NCI-H1105 (cell line): ENCODE results near the gene MARCHF9.

Experiments
- DNase-seq: peaks from one replicate; lab custom pipeline; 2025; lab: John Stamatoyannopoulos, UW

MARCHF9 gene

DNA sequence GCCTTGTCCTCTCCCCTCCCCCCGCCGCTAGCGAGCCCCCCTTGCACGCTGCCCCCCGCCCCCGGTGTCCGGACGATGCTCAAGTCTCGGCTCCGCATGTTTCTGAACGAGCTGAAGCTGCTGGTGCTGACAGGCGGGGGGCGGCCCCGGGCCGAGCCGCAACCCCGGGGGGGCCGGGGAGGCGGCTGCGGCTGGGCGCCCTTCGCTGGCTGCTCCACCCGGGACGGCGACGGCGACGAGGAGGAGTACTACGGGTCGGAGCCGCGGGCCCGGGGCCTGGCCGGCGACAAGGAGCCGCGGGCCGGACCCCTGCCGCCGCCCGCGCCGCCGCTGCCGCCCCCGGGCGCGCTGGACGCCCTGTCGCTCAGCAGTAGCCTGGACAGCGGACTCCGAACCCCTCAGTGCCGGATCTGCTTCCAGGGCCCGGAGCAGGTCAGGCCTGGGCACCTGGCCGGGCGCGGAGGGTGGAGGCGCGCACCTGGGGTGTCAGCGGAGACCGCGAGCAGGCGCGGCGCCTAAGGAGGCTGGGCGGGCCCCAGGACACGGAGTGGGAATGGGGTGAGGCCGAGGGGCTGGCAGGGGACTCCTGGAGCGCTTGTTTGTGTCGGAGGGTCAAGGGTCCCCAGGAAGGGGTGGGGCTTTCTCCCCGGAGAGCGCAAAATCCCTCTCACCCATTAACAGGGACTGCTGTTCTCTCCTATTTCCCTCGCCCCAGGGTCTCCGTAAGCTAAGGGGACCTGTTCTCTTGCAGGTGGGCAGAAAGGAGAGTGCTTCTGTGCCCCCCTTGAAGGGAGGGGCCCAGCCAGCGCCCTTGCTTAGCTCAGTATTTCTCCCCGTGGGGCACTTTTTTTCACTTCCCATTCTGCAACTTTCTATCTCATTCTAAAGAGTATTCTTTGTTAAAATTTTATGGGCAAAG, 810 bp downstream of the MARCHF9 start:
- no peak for DNase-seq

DNA sequence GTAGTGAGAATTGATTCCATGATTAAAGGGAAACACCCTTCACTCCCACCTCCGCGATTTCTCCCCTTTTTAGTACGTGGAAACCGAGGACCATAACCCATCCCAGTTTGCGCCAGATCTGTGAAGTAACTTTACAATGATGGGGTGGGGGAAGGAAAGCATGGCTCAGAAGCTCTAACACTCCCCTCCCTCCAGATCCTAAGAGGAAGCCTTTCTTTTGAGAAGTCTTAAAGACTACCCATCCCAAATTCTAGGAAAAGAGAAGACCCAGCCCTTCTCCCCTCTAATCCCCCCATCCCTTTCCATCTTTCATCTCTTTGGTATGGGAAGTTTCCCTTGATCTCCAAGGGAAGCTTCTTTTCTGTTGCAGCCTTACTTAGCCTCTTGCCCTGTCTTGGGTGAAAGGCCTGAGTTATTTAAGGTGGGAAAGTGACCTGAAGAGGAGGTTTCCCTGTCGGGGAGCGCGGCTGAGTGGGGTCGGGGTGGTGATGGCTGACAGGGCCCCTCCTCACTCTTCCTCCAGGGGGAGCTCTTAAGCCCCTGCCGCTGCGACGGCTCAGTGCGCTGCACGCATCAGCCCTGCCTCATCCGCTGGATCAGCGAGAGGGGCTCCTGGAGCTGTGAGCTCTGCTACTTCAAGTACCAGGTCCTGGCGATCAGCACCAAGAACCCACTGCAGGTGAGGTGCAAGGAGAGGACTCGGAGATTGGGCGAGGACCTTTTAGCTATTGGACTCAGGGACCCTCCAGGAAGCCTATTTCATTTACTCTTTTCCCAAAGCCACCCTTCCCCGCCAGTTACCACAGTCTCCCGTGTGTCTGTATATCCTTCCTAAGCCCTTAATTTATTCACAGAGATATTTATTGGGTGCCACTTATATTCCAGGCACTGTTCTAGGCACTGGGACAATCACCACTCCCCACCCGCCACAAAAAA, 1.8 kb downstream of the MARCHF9 start:
- no peak for DNase-seq

DNA sequence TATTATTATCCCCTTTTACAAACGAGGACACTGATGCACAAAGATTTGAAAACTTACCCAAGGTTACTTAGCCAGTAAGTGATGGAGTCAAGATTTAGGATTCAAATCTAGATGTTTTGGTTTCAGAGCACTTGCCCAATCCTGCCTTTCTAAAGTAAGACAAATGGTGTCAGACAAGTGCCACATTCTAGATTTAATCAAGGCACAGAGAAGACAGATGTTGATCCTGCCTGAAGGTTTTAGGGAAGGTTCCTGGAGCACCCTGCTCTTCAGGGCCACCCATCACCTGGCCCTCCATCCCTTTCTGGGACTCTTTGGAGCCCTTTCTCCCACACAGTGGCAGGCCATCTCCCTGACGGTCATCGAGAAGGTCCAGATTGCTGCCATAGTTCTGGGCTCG, 2.9 kb downstream of the MARCHF9 start:
- DNase-seq: no peak

DNA sequence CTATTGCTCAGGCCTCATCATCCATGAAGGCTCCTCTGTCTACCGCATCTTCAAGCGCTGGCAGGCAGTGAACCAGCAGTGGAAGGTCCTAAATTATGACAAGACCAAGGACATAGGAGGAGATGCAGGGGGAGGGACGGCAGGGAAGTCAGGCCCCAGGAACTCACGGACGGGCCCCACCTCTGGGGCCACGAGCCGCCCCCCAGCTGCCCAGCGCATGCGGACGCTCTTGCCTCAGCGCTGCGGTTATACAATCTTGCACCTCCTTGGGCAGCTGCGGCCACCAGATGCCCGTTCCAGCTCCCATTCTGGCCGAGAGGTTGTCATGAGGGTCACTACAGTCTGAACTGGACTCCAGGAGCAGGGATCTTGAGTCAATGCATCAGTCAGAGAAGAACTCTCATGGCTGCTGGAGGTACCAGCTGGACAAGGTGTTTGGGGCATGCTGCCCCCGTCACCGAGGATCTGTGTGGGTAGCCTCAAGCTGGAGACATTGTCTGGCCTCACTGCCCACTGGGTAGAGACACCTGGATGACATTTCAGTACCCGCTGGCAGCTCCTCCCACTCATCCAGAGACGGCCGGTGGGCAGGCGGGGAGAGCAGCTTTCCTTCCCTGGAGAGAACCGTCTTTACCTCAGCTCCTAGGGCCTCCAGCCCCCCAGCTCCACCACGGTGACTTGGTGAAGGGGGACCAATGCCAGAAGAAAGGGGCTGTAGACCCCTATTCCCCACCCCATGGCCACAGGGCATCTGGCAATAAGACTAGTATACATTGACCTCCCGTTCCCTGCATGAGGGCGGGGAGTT, 3.9 kb downstream of the MARCHF9 start:
- no peak for DNase-seq

DNA sequence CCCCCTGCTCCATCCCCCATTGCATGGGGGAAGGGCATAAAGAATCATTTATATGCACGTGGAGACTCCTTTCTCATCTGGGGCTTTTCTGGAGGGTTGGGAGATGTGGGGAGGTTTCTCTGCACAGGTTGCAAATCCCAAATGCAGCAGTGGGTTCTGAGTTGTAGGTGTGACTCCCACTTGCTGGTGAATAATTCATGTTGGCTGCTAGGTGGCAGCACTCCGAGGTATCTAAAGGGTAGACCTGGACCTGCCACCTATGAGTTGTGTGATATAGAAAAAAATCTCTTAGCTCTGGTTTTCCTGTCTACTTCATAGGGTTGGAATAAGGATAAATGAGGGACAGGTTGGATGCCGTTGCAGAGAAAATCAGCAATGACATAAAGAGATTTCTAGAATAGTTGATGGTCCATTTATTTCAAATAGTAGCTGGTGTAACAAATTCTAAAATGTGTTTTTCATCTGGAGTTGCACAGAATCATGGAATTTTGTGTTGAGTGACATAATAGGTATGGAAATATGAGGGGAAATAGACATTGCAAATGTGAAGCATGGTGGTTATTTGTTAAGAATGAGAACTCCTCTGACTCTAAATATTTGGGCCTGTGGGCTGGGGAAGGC, 4.6 kb downstream of the MARCHF9 start:
- no peak for DNase-seq

DNA sequence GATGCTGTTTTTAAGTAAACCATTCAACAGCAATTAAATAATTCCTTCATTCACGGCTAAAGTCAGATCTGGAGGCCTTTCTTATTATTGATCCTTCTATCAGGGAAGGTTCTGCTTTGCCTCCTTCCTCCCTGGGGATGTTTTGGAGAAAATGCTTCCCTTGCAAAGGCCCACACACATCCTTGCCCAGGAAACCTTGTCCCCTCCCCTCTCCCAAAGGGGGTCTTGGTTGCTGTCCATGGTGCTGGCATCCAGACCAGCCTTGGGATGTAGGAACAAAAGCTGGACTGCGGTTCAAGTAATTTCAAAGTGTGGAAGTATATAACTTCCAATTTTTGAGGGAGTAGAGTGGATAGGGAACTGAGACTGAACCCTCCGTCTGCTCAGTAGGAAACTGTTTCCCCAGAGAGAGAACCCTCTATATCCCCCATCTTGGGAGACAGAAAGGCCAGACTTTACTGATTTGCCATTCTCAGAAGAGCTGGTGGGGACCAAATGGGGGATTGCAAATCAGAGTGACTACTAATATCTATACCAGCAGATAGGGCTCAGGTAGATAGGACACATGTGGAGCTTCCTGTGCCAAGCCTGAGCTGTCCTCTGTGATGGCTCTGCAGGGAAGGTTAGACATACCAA, 5.6 kb downstream of the MARCHF9 start:
- DNase-seq: no peak

DNA sequence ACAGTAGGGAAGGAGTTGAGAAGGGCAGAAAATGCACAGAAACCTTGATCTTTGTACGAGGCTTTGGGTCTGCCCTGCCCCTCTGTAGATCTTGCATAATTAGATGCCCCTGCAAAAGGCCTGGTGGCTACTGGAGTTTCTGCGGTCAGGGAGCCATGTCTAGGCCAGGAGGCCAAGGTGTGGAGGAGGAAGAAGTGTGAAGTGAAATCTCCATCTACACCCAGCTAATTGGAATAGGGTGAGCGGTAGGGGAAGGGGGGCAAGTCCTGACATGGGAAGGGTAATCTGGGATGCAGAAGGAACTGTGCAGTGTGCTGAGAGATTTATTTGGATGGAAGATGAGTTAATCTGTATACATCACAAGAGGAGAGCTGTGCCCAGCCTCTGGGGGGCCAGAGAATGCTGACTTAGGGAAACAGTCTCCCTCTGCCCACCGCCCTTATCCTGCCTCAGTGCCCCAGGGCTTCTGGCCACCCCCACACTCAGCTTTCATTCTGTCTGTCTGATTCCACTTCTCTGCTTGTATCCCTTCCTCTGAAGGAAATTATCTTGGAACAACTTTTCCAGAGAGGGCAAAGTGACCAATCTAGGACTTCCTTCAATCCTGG, 6.6 kb downstream of the MARCHF9 start:
- DNase-seq: no peak

DNA sequence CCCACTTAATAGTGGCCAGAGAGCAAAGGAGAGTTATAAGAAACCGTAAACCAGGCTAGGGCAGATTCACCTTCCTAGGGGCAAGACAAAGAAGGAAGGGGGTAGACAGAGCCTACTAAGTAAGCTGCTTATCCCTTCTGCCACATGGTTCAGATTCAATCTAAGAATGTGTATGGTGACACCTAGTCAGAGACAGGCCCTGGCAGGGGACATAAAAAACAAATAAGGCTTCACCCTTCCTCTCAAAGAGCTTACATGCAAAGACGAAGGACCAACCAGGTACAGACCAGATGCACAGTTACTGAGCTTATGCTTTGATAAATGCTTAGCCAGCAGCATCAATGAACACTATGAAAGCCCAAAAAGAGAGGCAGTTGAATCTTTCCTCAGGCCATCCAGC, 7.6 kb downstream of the MARCHF9 start:
- no peak for DNase-seq

DNA sequence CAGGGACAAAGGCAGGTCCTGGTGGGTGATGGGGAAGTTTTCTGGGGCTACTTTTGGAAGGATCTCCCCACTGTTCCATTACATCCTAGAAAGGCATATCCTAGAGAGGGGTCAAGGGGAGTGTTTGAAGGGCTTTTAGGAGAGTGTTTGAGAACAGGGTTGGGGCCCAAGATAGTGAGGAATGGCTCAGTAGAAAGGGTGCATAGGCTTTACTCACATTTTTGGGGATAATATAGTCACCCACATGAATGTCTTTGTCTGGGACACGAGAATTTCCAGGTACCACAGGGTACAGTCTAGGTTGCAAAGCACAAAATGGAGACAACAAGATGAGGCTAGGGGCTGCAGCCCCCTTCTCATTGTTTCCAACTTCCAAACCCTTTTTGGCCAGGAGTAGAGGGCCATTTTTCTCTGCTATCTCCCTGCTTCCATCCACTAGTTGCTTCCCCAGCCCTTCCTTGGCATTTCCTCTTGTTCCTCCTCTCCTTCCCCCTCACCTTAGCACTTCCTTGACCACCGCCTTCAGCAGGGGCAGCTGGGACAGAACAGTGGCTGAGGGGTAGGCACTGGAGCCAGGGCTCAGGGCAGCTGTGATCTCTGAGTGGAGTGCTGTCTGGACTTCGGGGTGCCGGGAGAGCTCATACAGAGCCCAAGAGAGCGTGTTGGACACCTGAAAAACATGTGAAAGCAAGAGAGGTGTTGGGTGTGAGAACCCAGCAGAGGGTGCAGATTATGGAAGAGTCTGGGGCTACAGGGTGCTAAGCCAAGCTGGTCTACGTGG, 9.2 kb downstream of the MARCHF9 start:
- DNase-seq: no peak

DNA sequence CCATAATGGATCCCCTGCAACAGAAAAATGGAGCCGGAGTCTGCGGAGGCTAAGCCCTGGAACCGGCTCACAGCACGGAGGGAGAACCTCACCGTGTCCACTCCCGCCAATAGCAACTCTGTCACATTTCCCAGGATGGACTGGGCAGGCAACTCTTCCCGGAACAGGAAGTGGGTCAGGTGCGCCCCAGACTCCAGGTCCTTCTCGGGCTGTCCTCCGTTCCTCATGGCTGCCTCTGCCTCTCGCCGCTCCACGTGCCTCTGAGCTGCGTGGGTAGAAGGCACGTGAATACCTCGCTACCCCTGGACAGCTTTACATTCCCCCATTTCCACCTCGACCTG, 9.7 kb downstream of the MARCHF9 start:
- DNase-seq: no peak

DNA sequence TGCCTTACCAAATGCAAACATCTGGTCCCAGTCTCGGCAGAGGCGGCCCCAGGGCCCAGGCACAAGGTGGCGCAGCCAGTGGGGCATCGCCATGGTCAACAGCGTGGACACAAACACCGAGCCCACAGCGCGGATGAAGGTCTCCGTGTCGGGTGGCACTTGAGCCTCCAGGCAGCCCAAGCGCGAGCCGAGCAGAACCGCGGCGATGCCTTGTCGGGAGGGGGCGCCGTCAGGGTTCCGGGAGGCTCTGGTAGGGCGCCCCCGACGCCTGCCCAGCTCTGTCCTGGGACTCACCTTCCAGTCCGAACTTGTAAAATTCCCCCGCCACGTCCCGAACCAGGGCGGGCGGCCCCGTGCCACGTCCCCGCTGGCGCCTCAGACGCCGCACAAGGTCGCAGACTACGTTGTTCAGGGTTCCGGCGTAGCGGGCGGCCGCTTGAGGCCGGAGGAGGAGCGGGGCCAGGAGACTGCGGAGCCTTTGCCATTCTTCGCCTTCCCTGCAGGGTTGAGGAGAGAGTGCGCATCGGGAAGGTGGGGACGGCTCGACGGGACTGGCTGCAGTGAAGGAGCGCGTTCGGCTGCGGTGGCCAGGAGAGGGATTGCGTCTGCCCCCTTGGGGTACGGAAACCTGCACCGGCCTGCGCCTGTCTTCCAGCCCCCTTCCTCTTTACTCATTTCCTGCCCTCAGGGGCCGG, 10.2 kb downstream of the MARCHF9 start:
- DNase-seq: no peak

DNA sequence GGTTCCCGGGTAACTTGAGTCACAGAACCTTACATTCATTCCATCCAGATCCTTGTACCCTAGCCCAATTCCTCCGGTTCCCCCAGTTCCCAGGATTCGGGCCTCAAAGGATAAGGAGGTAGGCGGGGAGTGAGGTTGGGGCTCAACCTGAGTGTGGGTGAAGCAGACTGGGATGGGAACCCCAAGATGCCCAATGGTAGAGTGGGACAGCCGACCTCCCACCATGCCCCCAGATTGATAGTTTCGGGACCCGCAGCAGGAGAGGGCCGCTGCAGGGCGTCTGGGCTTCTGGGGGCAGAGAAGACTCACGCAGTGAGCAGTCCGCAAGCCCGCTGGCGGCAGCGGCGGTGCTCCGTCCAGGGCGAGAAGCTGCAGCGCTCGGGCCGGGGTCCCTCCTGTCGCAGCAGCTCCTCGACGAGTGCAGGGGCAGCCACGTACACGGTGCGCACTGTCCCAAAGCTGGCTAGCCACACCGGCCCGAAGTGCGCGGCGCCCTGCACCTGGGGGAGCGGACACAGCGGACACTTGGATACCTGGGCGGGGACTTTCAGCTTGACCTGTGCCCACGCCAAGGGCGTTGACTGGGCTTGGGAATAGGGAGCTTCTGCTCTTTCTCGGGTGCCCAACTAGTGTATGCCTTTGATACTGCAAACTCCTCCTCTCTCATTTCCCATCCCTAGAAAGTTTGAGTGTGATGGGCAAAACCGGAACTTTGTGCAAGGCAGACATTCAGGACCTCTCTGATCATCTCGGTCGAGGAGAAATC, 11.0 kb downstream of the MARCHF9 start:
- no peak for DNase-seq

DNA sequence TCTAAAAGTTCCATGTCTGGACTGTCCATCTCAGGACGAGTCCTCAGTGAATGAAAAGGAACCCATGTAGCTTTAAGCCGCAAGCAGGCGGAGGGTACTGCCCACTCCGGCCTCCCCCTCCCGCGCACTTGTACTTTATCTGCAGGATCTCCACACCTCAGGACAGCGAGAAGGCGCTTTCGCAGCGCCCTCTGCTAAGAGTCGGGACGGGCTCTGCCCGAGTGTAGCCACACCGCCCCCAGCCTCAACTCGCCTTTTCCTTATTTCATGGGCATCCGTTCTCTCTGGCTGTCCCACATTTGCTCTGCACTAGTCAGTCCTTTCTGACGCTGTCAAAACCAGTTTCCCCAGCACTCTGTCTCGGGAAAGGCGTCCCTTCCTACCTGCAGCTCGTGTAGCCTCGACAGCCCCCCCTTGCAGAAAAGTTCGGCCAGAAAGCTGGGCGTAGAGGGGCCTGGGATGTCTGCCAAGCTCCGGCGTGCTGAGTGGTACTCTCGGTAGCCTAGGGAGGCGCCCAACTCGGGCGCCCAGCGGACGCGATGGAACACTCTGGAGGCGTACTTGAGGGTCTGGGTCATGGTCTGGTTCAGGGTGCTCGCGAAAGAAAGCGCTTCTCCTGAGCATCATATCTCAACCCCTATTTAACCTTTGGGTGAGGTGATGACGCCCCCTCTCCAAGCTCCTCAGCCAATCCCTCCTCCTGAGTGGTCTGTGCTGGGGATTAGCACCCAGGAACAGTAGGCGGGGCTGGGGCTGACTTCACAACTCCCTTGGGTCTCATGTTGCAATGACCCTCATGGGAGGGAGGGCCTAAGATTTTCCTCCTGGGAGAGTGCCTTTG, 11.8 kb downstream of the MARCHF9 start, which contains the start of gene CYP27B1:
Gene CYP27B1, minus strand, starts transcription at position 615 of the 841 bp plus-strand sequence. Its CDS starts 37 bp downstream, at position 578.
- DNase-seq: no peak

DNA sequence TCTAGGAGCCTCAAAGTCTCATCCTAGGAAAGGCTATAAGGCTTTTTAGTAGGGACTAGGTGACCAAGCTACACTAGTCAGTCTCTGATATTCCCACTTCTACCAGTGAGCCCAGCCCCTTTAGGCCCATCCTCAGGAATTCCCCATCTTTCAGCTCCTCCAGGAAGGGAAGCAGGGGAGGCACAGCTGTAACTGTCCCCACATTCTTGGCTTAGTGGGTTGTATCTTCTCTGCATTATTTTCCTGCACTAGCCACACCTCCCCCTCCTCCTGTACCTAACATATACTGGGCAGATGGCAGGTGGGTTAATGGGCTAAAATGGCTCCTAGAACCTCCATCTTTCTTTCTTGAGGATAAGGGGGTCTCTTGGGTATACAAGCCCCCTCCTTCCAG, 12.4 kb downstream of the MARCHF9 start:
- no peak for DNase-seq

DNA sequence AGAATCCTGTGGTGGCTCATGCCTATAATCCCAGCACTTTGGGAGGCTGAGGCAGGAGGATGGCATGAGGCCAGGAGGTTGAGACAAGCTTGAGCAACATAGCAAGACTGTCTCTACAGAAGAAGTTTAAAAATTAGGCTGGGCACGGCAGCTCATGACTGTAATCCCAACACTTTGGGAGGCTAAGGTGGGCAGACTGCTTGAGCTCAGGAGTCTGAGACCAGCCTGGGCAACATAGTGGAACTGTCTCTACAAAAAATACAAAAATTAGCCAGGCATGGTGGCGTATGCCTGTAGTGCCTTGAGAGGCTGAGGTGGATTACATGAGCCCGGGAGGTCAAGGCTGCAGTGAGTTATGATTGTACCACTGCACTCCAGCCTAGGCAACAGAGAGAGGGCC, 13.0 kb downstream of the MARCHF9 start:
- DNase-seq: no peak

DNA sequence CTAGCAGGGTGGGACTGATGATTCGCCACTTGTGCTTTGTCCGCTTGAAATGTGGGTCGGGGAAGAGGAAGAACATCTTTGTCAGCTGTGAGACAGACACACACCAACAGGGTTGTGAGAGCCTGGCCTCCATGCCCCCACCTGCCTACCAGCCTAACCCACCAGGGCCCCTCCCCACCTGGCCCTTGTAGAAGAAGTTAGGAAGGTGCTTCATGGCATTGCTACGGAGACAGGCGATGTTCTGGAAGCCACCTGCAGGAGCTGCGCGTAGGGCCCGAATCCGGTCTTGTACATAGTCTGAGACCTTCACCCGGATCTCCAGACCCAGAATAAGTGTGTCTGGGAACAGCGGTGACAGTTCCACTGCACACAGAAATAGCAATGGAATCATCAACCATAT, 14.7 kb downstream of the MARCHF9 start:
- no peak for DNase-seq

DNA sequence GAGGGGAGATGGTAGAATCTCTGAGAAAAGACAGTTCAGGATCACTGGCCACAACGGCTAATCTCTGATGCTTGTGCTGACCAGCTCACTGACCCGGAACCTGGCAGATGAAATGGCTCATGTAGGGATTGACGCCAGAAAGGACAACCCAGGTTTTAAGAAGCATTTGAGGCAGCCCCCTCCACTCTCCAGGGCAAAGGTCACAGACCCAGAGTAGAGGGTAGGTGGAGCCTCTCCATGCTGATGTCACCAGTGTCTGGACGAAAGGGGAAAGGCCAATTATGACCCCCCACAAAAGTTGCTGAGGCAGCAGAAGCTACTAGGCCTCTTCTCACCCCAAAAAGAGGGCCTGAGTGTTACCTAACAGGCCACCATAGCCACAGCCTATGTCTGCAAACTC, 15.8 kb downstream of the MARCHF9 start:
- no peak for DNase-seq
